SK-N-MC (cell line): ENCODE data around the gene ZFYVE28.
"Not testable (repeated sequence)": the region's sequence is repeated elsewhere in the genome, so short reads cannot be mapped to it uniquely, and the experiment has no call there.

Source experiments
- EZH2 ChIP-seq: fragments of 200-600 bp; sonication (generic); IDR thresholded peaks from one replicate; pipeline ENCODE4 v1.6.1; 2017; ENCODE audit warnings: antibody characterized with exemption
- POLR2AphosphoS5 ChIP-seq: IDR thresholded peaks from 2 replicates; pipeline ENCODE4 v1.6.1; 2012; ENCODE audit warnings: mild to moderate bottlenecking, low read depth, low read length, borderline replicate concordance

DNA sequence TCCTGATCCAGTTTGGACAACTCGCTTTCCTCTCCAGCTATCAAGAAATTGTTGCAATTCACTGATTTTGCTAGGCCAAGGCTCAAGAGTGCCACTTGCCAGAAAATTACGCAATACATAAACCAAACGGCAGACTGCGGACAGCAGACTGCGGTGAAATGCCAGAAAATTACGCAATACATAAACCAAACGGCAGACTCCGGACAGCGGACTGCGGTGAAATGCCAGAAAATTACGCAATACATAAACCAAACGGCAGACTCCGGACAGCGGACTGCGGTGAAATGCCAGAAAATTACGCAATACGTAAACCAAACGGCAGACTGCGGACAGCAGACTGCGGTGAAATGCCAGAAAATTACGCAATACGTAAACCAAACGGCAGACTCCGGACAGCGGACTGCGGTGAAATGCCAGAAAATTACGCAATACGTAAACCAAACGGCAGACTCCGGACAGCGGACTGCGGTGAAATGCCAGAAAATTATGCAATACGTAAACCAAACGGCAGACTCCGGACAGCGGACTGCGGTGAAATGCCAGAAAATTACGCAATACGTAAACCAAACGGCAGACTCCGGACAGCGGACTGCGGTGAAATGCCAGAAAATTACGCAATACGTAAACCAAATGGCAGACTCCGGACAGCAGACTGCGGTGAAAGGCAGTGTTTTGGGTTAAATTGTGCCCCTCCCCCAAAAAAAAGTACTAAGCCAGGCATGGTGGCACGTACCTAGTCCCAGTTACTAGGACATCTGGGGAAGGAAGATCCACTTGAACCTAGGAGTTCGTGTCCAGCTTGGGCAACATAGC is 11.7 kb upstream of the ZFYVE28 start:
- not testable (repeated sequence) for TF ChIP-seq POLR2AphosphoS5, EZH2
